GM11168 (cell line): ENCODE data around the gene CCDC177.

ENCODE experiments used
- in situ Hi-C: fragments of 300-500 bp; cut with MboI; formaldehyde crosslinking; loops from one replicate; pipeline ENCODE4 v1.12.0; 2022; ENCODE audit warnings: low sequenced_read_pairs; ENCODE audit not compliant: unreplicated experiment

CCDC177 gene

DNA sequence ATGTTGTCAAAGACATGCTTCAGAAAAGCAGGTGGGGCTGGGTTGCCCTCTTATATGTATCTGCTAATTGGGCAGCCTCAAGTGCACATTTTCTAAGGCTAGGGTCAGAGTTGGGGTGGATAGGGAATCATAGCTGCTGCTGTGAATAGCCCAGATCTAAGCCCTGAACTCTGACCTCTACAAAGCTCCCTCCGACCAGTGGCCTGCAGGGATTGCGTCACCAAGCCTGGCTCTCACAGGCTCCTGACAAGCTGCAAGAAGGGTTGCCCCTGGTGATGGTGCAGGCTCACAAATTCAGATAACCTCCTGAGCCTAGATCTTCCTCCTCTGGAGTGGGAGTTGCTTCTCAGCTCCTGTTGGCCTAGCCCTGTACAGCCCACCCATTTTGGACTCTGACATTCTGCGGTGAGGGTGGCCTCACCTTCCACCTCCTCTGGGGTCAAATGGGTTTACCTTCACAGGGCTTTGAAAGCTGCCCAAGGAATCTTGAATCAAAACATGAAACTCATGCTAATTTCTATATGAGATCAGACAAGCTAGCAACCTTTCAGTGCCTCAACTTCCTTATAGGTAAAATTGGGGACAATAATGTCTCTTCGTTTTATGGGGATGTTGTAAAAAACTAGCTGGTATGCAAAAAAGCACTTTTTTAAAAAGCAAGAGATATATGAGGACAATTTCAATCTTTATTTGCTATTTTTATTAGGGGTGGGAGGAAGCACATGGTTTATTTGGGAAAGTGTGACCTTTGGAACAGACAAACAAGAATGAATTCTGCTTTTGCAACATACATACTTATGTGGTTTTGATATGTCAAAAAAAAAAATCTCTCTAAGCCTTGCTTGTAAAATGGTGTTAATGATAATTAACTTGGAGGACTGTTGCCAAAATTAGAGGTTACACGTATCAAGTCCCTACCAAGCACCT lies 31.9 kb upstream of the CCDC177 start:
- in situ Hi-C loops = loop anchor here (5.0 kb wide), 1 partner anchor 121 kb away; no protein-coding TSS in a partner anchor

- in situ Hi-C loops = loop anchor here (5.0 kb wide), 1 partner anchor 122 kb away; no protein-coding TSS in a partner anchor
These were observed 31.1 kb upstream of the CCDC177 start for GRCh38 chr14:69605738-69606137.

DNA sequence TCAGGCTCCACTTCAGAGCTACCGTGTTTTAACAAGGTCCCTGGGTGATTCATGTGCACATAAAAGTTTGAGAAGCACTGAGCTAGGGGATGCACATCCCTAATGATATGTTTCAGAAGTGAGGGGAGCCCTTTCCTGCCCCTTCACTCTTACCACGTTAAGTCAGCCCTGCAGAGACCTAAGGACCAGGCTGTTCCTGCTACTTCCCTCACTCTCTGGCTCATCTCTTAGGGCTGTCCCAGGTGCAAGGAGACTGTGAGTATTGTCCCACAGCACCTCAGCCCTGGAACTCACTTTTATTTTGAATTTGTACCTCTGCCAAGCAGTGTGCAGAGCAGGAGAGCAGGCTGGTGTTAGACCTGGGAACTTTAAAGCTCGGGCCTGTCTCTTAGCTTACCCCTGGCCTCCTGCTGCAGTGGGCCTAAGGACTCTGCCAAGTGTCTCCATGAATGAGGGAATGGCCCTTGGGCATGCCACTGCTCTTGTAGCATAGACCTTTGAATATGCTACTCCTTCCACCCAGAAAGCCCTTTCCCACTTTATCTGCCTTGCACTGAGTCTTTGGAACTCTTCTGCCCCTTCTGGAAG lies 25.7 kb upstream of the CCDC177 start:
- in situ Hi-C loops = no loop called here

- in situ Hi-C loops = loop anchor here (25.0 kb wide), 1 partner anchor 438 kb away; no protein-coding TSS in a partner anchor
These were observed 24.8 kb upstream of the CCDC177 start for GRCh38 chr14:69599431-69599830.

DNA sequence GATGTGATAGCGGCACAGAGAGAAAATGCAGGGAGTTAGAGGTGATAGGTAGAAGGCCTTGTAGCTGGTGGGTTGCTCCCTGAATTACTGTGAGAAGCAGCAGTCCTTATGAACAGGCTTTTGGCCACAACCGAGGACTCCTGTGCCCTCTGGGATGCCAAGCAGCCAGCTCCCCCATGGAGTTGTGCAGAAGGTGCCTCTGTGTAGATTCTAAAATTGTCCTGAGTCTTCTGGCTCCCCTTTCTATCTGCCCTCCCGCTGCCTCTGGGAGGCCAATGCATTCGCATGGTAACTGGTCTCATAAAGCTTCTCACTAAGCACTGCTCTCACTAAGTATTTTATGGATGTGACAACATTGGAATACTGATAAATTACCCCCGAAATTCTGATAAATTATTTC lies 20.7 kb upstream of the CCDC177 start:
- in situ Hi-C loops = loop anchor here (25.0 kb wide), 1 partner anchor 442 kb away; no protein-coding TSS in a partner anchor

GRCh38 chr14:69594846-69595245 lies 20.2 kb upstream of the CCDC177 start:
- in situ Hi-C loops = loop anchor here (25.0 kb wide), 1 partner anchor 442 kb away; no protein-coding TSS in a partner anchor

DNA sequence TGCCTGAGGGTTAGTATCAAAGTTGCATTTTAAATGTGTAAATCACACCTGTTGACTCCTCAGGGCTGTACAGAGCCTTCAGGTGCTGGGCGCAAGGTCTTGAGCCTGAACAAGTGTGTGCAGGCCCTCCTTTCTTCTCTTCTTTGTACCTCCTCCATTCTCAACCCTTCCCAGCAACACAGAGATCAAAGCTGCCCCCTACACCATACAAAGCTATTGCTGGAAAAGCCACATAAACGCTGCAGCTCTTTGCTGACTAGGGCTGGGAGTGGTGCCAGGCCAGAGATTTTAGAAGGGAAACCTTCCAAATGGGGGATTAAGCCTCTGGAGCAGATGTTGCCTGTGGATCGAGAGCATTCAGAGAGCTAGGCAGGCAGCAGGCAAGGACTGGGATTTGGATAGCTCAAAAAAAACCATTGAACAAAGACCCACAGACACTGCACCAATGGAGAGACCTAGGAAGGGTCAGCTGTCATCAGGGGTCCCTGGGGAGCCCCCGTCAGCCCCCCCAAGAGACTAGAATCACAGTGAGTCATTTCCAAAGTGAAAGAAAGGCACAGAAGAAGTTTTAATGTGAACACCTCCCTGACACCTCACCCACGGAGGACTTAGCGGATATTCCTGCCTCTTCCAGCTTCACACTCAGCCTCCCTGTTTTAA lies 18.5 kb upstream of the CCDC177 start:
- in situ Hi-C loops = loop anchor here (25.0 kb wide), 1 partner anchor 444 kb away; no protein-coding TSS in a partner anchor

- in situ Hi-C loops = loop anchor here (25.0 kb wide), 1 partner anchor 446 kb away; no protein-coding TSS in a partner anchor
These were observed 16.6 kb upstream of the CCDC177 start for GRCh38 chr14:69591317-69591716.

DNA sequence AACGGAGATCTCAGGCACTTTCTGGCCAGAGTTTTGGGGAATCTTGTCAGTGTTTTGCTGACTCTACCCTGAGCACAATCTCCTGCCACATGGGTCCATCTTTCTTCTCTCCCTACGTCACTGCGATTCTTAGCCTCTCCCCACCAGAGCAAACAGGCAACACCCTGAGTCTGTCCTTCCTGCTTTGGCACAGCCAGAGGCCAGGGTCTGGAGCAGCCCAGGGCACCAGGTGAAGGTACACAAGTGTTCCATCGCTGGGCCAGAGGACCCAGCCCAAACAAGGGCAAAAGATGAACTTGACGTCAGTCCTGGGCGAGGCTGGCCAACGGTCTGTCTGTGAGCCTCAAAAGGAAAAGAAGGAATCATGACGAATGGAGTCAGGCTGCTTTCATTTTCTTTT lies 12.7 kb upstream of the CCDC177 start:
- in situ Hi-C loops = loop anchor here (5.0 to 25.0 kb wide), 2 partner anchors 135 to 450 kb away; no protein-coding TSS in a partner anchor

DNA sequence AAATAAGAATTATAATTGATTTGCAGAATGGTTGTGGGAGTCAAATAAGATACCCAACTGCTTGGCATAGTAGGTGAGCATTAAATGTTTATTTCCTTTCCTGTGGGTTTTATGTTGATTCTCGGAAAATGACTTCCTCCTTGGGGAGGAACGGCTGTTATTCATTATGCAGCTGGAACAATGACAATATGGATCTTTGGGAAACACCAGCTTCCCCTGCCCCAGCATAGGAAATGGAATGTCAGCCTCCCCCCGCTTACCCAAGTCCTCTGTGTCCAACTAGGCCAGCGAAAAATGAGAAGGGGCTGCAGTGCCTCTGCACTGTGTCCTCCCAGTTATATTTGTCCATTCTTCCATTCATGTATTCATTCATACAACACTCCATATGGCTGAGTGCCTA lies 11.7 kb upstream of the CCDC177 start:
- in situ Hi-C loops = loop anchor here (5.0 to 25.0 kb wide), 2 partner anchors 136 to 451 kb away; no protein-coding TSS in a partner anchor

GRCh38 chr14:69584389-69584788 lies 9.7 kb upstream of the CCDC177 start:
- in situ Hi-C loops = loop anchor here (25.0 kb wide), 1 partner anchor 453 kb away; no protein-coding TSS in a partner anchor

DNA sequence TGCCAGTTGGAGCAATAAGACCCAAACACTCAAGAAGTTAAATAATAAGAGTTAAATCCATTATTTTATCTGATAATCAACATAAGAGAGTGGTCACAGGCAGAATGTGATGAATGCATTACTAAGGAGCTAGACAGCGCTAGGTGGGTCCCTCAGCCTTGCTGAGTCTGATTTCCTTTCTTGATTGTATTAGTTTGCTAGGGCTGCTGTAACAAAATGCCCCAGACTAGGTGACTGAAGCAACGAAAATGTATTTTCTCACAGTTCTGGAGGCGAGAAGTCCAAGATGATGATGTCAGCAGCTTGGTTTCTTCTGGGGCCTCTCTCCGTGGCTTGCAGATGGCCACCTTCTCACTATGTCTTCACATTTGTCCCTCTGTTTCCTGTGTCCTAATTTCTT lies 8.2 kb upstream of the CCDC177 start:
- in situ Hi-C loops = loop anchor here (25.0 kb wide), 1 partner anchor 454 kb away; no protein-coding TSS in a partner anchor

- in situ Hi-C loops = loop anchor here (25.0 kb wide), 1 partner anchor 455 kb away; no protein-coding TSS in a partner anchor
These were observed 7.5 kb upstream of the CCDC177 start for GRCh38 chr14:69582212-69582611.

DNA sequence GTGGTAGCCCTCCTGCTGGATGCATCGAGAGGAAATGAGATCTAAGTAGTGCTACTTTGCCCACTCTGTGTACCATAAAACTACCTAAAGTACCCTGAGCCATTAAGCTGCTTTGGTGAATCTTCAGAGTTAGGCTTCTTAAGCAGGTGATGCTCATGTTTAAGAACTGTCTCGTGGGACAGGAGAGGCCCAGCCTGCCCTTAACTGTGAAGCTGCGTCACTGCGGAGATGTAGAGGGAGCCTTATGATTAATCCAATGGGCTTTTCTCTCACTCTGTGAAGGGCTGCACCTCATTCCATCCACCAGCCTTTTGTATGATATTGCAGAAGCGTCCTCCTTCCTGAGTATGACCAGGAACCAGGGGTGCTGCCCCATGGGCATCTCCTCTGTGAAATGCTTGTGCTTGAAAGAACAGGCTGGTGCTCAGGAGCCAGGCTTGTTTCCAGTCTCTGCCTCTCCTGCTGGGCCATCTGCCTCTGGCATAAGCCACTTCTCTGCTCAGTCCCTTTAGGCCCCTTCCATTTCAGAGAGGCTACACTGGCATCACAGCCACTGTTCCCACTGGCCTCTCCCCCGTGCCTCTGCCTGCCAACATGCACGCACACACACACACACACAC lies 6.8 kb upstream of the CCDC177 start:
- in situ Hi-C loops = loop anchor here (25.0 kb wide), 1 partner anchor 456 kb away; no protein-coding TSS in a partner anchor

GRCh38 chr14:69580009-69580577 lies 5.4 kb upstream of the CCDC177 start:
- in situ Hi-C loops = loop anchor here (25.0 kb wide), 1 partner anchor 457 kb away; no protein-coding TSS in a partner anchor

DNA sequence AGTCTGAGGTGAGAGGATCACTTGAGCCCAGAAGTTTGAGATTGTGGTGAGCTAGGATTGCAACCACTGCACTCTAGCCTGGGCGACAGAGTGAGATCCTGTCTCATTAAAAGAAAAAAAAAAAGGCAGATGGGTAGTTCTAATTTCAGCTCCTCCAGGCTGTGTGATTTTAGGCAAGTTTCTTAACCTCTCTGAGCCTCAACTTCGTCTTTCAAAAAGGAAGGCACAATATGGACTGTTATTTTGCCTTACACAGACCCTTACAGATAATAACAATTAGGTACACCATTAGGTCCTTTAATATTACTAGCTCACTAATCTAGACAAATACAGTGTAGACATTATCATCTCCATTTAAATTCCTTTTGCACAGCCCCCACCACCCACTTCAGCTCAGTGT lies 4.8 kb upstream of the CCDC177 start:
- in situ Hi-C loops = loop anchor here (25.0 kb wide), 1 partner anchor 458 kb away; no protein-coding TSS in a partner anchor

GRCh38 chr14:69574954-69575295 lies 254 bp upstream of the CCDC177 start:
- in situ Hi-C loops = loop anchor here (25.0 kb wide), 2 partner anchors 462 to 712 kb away; no protein-coding TSS in a partner anchor

GRCh38 chr14:69573831-69574262 lies 824 bp downstream of the CCDC177 start:
- in situ Hi-C loops = loop anchor here (25.0 kb wide), 1 partner anchor 713 kb away; no protein-coding TSS in a partner anchor
